ENCODE data around the gene CAPN11.
"Not testable (repeated sequence)": the region's sequence is repeated elsewhere in the genome, so short reads cannot be mapped to it uniquely, and the experiment has no call there.

CAPN11 gene

DNA sequence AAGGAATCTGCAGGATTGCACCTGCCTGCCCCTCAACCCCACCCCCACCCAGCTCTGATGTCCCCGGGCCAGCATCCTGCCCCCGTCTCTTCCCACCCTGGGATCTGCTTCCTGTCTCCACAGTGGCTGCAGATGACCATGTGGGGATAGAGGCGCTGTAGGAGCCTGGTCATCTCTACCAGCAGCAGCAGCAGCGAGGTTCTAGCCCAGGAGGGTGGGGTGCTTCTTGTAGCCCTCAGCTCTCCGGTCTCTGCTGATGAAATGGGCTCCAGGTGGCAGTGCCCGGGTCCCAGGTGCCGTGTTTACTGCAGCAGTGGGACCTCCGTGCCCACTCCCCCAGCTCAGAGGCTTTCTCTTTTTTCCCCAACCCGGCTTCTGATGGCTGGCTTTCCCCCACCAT is 25.2 kb downstream of the CAPN11 start:
- no peak for DNase-seq

DNA sequence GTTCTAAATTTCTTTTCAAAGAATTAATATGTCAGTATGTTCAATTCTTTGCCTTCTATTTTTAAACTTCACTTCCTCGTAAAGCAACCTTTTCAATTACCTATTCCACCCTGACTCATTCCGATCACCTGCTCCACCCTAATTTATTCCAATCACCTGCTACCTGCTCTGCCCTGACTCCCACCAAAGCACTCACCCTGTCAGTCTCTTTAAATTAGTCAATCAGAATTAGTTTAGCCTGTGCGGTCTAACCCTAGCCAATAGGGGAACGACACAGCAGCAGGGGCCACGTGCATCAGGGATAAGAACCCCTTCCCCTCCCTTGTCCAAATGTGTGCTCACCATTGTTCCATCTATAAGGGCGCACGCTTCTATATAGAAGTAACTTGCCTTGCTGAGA is 26.7 kb downstream of the CAPN11 start:
- not testable (repeated sequence) for DNase-seq

DNA sequence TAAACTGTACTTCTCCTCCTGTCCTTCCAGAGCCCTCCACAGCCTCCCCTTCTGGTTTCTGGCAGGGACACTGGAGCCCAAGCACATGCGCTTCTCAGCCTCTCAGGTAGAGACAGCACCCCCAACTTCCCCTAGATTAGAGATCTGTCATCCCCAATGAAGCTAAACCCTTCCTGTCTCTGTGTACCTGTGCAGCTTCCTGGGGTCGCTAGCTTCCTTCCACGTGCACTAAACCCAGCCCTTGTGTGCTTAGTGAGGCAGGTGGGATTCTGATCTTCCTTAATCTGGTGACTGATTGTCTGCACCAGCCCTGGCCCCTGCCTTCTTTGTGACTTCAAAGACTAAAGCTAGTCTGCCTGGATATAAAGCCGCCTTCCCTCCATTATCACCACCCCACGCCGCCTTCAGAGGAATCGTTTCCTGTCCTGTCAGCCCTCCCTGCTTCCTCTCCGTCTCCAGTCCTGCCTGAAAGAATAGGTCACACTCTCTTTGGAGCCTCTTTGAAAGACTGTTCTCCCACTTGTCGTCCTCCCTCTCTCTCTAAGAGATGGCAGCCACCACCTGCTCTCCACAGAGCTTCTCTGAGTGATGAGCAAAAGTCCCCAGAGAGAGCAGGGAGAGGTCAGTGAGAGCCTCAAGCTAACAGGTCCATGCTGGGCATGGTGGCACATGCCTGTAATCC is 27.5 kb downstream of the CAPN11 start:
- DNase-seq, result no peak

DNA sequence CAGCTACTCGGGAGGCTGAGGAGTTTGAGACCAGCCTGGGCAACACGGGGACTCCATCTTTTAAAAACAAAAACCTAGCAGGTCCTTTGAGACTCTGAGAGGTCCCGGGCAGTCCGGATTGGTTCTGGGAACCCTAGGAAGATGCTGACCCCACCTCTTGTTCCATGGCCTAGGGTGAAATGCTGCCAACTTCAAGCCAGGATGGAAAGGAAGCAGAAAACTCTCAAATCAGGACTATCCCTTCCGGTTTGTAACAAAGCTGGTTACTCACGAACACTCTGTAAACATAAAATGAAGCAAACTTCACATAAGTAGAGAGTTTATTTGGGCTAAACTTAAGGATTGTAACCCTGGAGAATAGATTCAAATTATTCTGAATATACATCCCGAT is 28.0 kb downstream of the CAPN11 start:
- no peak for DNase-seq

DNA sequence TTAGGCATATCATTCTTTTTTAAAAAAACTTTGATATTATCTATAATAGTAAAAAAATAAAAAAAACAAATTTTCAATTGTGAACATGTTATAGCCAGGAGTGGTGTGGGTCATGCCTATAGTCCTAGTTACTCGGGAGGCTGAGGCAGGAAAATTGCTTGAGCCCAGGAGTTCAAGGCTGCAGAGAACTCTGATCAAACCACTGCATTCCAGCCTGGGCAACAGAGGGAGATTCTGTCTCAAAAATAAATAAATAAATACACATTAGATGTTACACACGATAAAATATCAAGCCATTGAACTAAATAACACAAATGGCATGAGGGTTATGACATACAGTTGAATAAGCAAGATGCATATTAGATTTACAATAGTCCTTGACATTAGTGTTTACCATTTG is 30.2 kb downstream of the CAPN11 start:
- DNase-seq, result no peak

DNA sequence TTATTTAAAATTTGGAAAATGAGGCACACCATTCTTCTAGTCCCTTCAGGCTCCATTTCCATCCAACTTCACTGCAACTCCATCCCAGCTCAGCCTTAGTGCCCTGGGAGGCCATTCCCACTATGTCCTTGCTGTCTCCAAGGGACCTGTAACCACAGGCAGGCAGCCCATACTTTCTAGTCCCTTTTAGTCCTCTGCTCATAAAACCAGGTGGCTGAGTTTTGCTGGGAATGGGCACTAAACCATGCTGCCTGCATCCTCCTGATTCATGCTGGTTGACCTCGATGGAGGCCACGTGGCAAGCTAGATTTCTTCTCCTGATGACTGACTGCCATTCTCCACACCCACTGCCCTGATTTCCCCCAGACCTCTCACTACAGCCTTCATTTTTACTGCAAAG is 30.6 kb downstream of the CAPN11 start:
- DNase-seq, result no peak

DNA sequence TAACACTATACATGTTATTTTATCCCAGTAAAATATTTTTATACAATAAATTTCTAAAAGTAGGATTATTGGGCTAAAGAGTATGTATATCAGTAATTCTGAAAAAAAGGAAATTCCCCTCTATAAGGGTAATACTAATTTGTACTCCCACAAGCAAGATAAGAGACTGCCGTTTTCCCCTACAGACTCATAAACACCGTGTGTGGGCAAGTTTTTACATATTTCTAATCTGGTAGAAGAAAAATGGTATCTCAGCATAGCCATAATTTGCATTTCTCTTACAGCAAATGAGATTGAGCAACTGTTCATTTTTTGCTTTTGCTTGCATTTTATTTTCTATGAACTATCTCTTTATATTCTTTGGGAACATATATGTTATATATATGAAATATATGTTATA is 32.1 kb downstream of the CAPN11 start:
- no peak for DNase-seq

DNA sequence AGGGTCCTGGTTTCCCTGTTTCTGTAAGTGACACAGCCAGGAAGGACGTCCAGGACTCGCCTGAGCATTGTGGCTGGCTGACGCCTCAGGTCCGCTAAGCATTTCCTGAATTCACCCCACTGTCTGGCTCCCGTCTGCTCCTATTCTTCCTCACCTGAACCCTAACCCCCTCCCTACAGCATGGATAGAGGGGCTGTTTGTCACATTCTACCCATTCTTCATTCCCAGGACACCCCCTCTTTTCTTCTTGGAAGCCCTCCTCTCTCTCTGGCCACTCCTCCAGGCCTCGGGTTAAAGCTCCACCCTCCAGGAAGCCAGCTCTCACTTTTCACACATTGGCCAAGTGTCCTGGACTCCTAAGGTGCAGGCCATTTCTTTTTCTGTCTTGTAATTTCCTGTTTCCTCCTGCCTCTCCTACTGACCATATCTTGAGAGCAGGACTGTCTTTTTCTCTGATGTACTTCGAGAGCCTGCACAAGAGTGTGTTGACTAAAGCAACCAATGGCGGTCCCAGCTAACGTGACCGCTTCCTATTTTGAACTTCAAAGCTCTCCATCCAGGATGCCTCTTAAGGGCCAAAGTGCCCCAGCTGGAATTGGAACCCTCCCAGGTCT is 33.9 kb downstream of the CAPN11 start:
- no peak for DNase-seq

DNA sequence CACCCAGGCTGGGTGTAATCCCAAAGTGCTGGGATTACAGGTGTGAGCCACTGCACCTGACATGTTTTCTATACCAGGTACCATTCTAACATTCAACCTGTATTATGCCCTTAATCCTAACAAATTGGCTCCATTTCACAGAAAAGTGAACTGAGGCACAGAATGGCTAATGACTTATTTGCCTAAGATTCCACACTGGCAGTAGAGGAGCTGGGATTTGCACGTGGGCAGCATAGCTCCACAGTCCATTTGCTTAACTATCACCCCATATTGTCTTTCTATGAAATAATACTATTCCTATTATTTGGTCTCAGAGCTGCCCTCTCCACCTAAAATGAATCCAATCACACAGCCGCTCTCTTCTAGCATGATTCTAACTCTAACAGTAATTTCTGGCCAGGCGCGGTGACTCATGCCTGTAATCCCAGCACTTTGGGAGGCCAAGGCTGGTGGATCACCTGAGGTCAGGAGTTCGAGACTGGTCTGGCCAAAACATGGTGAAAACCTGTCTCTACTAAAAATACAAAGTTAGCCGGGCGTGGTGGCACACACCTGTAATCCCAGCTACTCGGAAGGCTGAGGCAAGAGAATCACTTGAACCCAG is 34.8 kb downstream of the CAPN11 start:
- DNase-seq, result no peak

DNA sequence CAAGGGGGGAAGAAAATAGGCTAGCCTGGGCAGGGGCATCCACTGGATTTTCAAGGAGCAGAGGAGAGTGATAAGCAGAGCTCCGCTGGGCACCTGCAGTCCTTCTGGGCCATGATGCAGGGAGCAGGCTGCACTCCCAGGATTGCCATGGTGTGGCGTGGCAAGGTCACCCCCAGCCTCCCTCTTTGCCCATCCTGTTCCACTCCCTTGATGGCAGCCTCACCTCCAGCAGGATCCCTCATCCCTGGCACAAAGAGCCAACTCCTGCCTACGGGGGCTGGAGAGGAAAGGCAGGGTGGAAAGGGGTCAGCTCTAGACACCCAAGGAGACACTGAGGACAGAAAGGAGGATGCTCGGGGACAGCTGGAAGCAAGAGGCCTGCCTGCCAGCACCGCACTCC is 35.7 kb downstream of the CAPN11 start:
- DNase-seq, result no peak

DNA sequence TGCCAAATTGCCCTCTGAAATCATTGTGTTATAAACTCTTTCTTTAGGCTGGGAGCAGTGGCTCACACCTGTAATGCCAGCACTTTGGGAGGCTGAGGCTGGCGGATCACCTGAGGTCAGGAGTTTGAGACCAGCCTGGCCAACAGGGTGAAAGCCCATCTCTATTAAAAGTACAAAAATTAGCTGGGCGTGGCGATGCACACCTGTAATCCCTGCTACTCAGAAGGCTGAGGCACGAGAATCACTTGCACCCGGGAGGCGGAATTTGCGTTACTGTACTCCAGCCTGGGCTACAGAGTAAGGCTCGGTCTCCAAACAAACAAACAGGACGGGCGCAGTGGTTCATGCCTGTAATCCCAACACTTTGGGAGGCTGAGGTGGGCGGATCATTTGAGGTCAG is 37.7 kb downstream of the CAPN11 start:
- DNase-seq, result not testable (repeated sequence)

DNA sequence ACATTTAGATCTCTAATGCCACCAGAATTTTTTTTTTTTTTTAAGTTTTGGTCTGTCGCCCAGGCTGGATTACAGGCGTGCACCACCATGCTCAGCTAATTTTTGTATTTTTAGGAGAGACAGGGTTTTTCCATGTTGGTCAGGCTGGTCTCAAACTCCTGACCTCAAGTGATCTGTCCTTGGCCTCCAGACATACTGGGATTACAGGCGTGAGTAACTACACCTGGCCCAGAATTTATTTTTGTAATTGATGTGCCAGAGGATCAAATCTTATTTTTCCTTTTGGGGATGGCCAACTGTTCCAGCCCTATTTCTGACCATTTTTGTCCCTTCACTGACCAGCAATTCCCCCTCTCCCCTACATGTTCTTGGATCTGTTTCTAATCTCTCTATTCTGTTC is 40.1 kb downstream of the CAPN11 start:
- DNase-seq, result no peak

DNA sequence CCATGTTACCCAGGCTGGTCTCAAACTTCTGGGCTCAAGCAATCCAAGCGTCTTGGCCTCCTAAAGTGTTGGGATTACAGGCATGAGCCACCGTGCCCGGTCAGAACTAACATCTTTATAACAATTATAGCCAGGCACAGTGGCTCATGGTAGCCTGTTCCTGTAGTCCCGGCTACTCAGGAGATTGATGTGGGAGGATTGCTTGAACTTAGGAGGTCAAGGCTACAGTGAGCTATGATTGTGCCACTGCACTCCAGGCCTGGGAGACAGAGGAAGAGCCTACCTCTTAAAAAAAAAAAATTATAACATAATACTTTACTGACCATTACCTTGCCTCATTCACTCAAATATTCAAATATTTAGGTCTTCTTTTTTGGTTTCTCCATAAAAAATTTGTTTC is 41.3 kb downstream of the CAPN11 start:
- no peak for DNase-seq

DNA sequence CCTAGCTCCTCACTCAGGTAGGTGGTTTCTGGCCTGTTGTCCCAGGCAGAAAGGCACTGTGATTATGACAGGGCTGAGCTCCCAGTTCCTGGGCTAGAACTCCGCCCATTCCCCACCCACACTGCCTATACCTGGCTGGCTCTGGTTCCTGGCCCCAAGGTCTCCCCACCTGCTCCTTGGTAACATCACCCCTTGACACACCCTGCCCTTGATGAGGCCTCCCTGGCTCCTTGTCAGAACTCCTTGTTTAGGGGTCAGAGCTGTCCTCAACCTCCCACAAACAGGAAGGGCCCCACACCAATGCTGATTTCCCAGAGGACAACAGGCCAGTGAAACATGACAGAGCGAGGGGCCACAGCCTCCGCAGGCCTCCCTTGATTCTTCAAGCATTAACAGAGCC is 42.6 kb downstream of the CAPN11 start:
- DNase-seq, result no peak

DNA sequence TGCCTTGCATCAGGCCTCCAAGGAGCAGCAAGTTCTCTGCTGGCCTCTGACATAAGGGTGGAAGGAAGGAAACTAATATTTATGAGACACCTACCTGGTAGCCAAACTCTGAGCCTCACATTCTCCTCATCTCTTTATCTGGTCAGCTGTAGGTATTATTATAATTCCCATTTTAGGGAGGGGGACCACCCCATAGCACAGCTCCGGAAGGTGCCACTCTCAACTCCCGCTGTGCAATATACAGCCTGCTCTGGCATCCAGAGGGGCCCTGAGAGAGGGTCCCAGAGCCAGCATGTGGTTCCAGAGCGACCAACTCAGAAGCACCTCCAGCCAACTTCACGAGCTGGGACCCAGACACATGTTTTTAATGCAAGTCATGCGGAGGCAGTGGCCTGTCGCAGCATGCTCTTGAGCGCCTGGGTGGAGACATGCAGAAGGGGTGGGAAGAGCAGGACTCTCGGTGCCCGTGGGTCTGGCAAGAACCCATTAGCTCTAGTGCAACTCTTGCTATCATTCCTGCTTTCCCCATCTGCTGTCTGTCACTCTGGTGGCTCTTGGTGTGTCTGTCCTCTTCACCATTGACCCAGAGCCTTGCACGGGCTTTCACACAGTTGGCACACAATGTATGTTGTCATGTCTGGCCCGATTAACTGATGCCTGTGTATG is 43.2 kb downstream of the CAPN11 start:
- DNase-seq, result no peak

DNA sequence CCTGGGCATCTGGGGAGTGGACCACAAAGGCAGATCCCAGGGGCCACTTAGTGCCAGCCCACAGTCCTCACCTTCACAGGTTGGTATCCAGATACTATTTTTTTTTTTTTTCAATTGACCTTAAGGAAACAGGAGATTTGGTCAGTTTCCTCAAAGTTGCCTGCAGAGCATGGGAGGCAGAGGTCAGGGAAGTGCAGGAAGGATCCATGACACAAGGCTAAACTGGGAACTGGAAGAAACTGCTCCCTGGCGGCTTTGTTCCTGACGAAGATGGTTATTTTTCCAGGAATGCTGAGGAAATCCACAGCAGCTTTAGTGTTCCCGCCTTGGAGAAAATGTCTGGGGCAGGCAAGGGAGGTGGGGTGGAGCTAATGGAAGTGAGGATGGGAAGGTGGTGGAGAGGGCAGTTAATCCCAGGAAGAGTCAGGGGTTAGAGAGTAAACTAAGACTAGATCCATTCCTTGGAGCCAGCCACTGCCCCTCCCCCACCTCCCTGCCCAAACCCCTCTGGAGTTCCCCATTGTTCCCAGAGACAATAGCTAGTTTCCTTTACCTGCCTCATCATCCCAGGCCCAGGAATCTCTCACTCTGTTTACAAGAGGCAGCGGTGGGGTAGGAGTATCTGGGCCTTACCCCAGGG is 43.8 kb downstream of the CAPN11 start:
- no peak for DNase-seq

DNA sequence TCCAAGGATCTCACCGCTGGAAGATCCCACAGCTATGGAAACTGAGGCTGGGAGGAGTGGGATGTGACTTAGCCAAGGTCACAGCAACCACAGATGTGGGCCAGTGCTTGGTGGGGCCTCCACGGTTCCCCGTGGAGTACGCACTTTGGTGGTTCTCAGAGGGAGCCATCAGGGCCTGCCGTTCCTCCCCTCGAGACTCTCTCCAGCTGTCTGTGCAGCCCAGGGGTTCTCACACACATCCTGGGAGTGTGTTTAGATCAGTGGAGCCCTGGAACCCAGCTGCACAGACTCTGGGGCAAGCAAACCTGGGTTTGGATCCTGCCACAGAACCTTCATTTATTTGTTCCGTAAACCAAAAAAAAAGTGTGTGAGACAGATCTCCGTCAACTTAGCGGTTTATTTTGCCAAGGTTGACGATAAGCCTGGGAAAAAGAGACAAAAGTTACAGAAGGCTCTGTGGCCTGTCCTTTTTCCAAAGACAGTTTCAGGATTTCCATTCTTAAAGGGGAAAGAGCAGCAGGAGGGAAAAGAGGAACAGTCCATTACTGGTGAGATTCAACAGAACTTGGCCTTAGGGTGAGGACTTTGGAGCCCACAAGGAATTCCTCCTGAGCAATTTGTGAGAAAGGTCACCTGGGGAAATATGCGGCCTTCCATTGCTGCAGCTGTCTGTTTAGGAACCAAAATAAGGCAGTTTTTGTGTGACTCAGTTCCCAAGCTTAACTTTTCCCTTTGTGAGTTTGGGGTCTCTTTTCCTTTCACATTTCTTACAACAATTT is 44.5 kb downstream of the CAPN11 start:
- DNase-seq, result no peak

DNA sequence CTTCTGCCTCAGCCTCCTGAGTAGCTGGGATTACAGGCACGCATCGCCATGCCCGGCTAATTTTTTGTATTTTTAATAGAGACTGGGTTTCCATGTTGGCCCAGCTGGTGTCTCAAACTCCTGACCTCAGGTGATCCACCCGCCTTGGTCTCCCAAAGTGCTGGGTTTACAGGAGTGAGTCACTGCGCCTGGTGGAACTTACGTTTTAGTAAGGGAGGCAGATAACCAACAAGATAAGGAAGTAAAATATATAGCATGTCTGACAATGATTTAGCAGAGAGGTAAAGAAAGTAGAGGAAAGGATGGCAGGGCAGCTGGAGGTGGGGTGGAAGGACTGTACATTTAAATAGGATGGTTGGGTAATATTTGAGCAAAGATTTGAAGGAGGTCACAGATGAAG is 45.3 kb downstream of the CAPN11 start:
- DNase-seq, result no peak

DNA sequence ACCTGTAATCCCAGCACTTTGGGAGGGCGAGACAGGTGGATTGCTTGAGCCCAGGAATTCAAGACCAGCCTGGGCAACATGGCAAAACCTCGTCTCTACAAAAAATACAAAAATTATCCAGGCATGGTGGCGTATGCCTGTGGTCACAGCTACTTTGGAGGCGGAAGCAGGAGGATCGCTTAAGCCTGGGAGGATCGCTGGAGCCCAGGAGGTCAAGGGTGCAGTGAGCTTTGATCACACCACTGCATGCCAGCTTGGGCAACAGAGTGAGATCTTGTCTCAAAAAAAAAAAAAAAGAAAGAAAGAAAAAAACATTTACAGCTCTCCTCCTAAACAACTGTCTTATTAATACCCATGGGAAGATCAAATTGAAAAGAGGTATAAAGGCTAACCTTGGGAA is 49.3 kb downstream of the CAPN11 start:
- DNase-seq, result no peak

DNA sequence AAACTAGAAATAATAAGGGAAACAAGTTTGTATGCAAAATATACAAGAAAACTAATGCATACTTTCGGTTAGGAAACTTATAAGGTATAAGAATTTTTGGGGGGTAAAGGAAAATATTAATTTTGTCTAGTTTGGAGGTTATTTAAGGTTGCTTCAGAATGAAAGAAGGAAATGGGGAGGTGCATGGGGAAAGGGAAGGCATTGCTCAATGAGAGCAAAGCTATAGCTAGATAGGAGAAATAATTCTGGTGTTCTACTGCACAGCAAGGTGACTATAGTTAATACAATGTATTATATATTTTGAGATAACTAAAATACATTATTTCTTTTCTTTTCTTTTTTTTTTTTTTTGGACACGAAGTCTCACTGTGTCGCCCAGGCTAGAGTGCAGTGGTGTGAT is 52.7 kb downstream of the CAPN11 start:
- DNase-seq, result no peak

DNA sequence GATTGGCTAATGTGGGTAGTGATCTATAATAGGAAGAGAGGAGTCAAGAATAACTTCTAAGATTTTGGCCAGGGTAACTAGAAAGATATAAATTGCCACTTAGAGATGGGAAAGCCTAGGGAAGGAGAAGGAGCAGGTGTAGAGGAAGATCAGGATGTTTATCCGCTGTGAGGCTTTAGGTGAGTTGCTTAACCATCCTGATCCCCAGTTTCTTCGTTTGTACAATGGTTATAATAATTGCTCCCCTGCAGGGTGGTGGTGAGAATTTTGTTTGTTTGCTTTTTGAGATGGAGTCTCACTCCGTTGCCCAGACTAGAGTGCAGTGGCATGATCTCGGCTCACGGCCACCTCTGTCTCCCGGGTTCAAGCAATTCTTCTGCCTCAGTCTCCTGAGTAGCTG is 55.7 kb downstream of the CAPN11 start:
- DNase-seq, result no peak

DNA sequence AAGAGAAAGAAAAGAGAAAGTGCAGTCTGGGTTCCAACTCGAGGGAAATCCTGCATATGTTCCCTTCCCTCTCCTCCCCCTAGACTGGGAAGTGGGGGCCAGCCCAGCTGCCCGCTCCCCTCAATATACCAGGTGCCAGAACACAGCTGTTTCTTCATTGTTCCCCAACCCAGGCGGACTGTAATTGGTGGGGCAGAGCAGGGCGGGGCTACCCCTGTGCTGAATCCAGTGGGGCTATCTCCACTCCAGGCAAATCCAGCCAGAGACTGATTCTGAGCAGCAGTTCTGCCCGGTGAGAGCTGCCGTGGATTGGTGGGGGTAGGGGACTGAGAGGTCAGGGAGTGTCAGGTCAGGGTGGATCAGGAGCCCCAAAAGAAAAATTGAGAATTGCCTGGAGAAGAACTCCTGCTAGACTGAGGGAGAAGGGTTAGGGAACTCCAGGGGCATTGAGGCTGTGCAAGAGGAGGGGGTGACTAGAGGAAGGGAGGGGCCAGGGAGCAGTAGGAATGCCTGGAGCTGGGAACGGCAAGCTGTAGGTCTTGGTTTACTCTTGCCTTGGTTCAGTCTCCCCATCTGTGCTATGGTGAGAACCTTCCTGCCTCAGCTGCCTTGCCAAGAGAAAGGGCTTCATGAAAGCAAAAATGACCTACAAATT is 58.2 kb downstream of the CAPN11 start, which contains the start of gene MYMX:
TSS of gene MYMX (plus strand) at position 250 of the 655 bp plus-strand sequence. CDS start 546 bp downstream, outside the sequence.
- DNase-seq, result no peak
